ENCODE data around the gene ADAT3. TPM values are rescaled to one million over a fixed set of nuclear protein-coding genes. Genes with fewer than 3 reads are reported as not detected.
"Not testable (repeated sequence)": the region's sequence is repeated elsewhere in the genome, so short reads cannot be mapped to it uniquely, and the experiment has no call there.

Gene ADAT3
- total RNA-seq, 1 experiment from 2014 or later = 6.9 TPM

- POLR2A ChIA-PET = interaction anchor here (0.6 to 3.3 kb wide), 16 partner anchors 9 to 364 kb away, joined by 3 to 35 read pairs (median 4); partner anchors contain the start of genes ABHD17A and TCF3
- intact Hi-C loops (cut with micrococcal nuclease) = loop anchor here (5.0 kb wide), 1 partner anchor 33 kb away; the partner anchor contains the start of genes ADAT3 and SCAMP4
- BruUV-seq (replicated peaks) = no TSS peak
These were observed 30.5 kb upstream of the ADAT3 start for GRCh38 chr19:1874554-1875185.

DNA sequence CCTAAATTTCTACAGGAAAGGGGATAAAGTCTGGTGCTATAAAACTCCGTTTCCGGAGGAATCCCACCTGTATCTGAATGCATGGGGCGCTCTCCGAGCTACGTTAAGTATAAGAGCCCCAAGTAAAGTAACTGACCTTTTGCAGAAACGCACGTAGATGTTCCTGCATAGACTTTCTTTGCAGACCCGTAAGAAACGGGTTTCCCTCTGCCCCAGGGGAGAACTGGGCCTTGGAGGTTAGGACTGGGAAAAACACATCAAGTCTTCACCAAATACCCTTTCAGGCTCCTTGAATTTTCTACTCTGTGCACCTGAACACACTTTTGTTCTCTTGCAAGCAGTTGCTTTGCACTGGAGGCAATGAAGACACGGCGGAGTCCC is 29.9 kb upstream of the ADAT3 start:
- intact Hi-C loops (cut with micrococcal nuclease); H3K4me1 Mint-ChIP-seq (ENCODE audit: insufficient read depth, unreplicated experiment); H3K27me3 Mint-ChIP-seq (ENCODE audit: insufficient read depth, unreplicated experiment); H3K9me3 Mint-ChIP-seq (ENCODE audit: unreplicated experiment); BruUV-seq (replicated peaks): not testable (repeated sequence)
- Mint-ChIP-seq H3K36me3 (ENCODE audit: insufficient read depth, unreplicated experiment) (peaks cover 20% of the 10 kb centered on the region), H3K4me3 (ENCODE audit: unreplicated experiment) (peak overlapping the region; percentile 99), H3K27ac (ENCODE audit: low read depth, unreplicated experiment) (peak overlapping the region; percentile 91)
- ChIA-PET POLR2A (interaction anchor here (0.7 to 3.3 kb wide), 14 partner anchors 9 to 364 kb away, joined by 3 to 35 read pairs (median 4); partner anchors contain the start of genes ABHD17A and TCF3), CTCF (interaction anchor here (0.6 to 2.0 kb wide), 6 partner anchors 9 to 54 kb away, joined by 3 to 11 read pairs (median 4); no protein-coding TSS in a partner anchor)
- DNase-seq (ENCODE audit: unreplicated experiment) = peak; percentile 25

More at GRCh38 chr19:1874554-1875185, 30.5 kb upstream of the ADAT3 start:
- Mint-ChIP-seq H3K27me3 (ENCODE audit: insufficient read depth, unreplicated experiment) (no peaks in the 10 kb centered on the region), H3K4me3 (ENCODE audit: unreplicated experiment) (peak overlapping the region; percentile 99), H3K4me1 (ENCODE audit: insufficient read depth, unreplicated experiment) (peaks cover 7% of the 10 kb centered on the region), H3K27ac (ENCODE audit: low read depth, unreplicated experiment) (peak overlapping the region; percentile 91), H3K9me3 (ENCODE audit: unreplicated experiment) (no peaks in the 10 kb centered on the region), H3K36me3 (ENCODE audit: insufficient read depth, unreplicated experiment) (peaks cover 23% of the 10 kb centered on the region)
- no peak for TF ChIP-seq CTCF (IDR thresholded peaks at IDR 0.05; ENCODE audit: unreplicated experiment)
- CTCF ChIA-PET = interaction anchor here (0.6 to 2.0 kb wide), 6 partner anchors 9 to 55 kb away, joined by 3 to 11 read pairs (median 4); no protein-coding TSS in a partner anchor
- DNase-seq (ENCODE audit: unreplicated experiment) = peak; percentile 38

DNA sequence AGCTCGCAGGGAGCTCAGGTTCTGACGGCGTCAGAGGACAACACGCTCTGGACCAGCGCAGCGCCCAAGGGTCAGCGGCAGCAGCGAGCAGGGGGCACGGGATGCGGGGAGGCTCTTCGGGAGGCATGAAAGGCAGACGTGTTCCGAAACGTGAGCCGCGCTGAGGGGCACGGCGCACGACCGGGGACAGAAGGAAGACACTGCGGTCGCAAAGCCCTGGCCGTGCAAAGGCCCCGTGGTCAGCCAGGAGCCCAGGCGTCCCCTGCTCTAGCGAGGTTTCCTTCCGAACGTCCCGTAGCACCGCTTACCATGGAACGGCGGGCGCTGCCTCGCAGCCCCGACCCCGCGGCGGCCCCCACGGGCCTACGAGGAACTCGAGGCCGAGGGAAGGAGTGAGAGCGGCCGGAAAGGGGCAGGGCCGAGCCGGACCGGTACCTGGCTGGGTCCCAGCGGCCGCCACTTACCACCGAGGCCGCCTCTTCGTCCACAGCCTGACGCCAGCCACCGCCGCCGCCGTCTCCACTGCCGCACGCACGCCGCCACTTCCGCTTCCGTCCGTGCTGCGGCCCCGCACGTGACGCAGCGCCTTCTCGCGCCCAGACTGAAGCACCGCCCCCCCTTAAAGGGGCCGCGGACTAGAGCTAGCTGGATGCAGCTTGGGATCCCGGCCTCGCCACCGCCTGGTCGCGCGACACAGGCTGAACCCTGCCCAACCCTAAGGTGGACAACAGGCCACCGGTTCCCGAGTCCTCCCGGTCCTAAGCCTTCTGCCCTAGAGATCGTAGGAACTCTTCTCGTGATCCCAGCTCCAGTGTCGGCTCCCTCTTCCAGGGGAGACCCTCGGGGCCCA is 29.3 kb upstream of the ADAT3 start:
- TSS peak; percentile 60 for BruUV-seq (replicated peaks)
- no peak for TF ChIP-seq CTCF (IDR thresholded peaks at IDR 0.05; ENCODE audit: unreplicated experiment)
- Mint-ChIP-seq H3K36me3 (ENCODE audit: insufficient read depth, unreplicated experiment) (peaks cover 16% of the 10 kb centered on the region), H3K27me3 (ENCODE audit: insufficient read depth, unreplicated experiment) (no peaks in the 10 kb centered on the region), H3K4me1 (ENCODE audit: insufficient read depth, unreplicated experiment) (peaks cover 7% of the 10 kb centered on the region), H3K27ac (ENCODE audit: low read depth, unreplicated experiment) (peak overlapping the region; percentile 91), H3K9me3 (ENCODE audit: unreplicated experiment) (no peaks in the 10 kb centered on the region), H3K4me3 (ENCODE audit: unreplicated experiment) (peak overlapping the region; percentile 99)
- DNase-seq (ENCODE audit: unreplicated experiment) = peak; percentile 91
- POLR2A ChIA-PET = interaction anchor here (0.6 to 3.3 kb wide), 20 partner anchors 9 to 850 kb away, joined by 3 to 35 read pairs (median 4); partner anchors contain the start of genes ABHD17A and CNN2
- intact Hi-C loops (cut with micrococcal nuclease) = no loop called here
- CTCF ChIA-PET = interaction anchor here (0.6 to 2.0 kb wide), 6 partner anchors 10 to 94 kb away, joined by 3 to 11 read pairs (median 4); no protein-coding TSS in a partner anchor

- H3K4me1 Mint-ChIP-seq (ENCODE audit: insufficient read depth, unreplicated experiment); BruUV-seq (replicated peaks); intact Hi-C loops (cut with micrococcal nuclease); DNase-seq (ENCODE audit: unreplicated experiment); H3K9me3 Mint-ChIP-seq (ENCODE audit: unreplicated experiment); H3K27me3 Mint-ChIP-seq (ENCODE audit: insufficient read depth, unreplicated experiment): not testable (repeated sequence)
- ChIA-PET CTCF (interaction anchor here (0.7 to 2.0 kb wide), 2 partner anchors 12 to 95 kb away, joined by 3 to 10 read pairs; no protein-coding TSS in a partner anchor), POLR2A (interaction anchor here (0.6 to 3.3 kb wide), 13 partner anchors 8 to 851 kb away, joined by 3 to 35 read pairs (median 4); partner anchors contain the start of genes ABHD17A and CNN2)
- Mint-ChIP-seq H3K27ac (ENCODE audit: low read depth, unreplicated experiment) (peak overlapping the region; percentile 91), H3K36me3 (ENCODE audit: insufficient read depth, unreplicated experiment) (peaks cover 11% of the 10 kb centered on the region), H3K4me3 (ENCODE audit: unreplicated experiment) (peak overlapping the region; percentile 99)
These were observed 28.5 kb upstream of the ADAT3 start for GRCh38 chr19:1876496-1877279.

DNA sequence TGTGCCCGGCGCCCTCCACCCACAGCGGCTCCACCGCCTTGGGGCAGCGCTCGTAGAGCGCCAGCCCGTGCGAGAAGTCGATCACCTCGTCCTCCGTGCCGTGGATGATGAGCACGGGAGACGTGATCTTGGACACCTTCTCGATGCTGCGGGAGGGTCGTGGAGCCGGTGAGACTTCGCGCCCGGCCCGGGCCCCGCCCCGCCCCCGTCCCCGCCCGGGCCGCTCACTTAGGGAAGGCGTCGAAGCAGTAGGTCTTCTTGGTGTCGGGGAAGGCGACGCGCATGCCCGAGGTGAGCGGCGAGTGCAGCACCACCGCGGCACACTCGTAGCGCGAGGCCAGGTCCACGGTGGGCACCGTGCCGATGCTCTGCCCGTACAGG is 27.9 kb upstream of the ADAT3 start:
- CTCF ChIA-PET; H3K4me3 Mint-ChIP-seq (ENCODE audit: unreplicated experiment); H3K9me3 Mint-ChIP-seq (ENCODE audit: unreplicated experiment); intact Hi-C loops (cut with micrococcal nuclease); H3K27me3 Mint-ChIP-seq (ENCODE audit: insufficient read depth, unreplicated experiment); H3K27ac Mint-ChIP-seq (ENCODE audit: low read depth, unreplicated experiment); DNase-seq (ENCODE audit: unreplicated experiment); BruUV-seq (replicated peaks); H3K4me1 Mint-ChIP-seq (ENCODE audit: insufficient read depth, unreplicated experiment): not testable (repeated sequence)
- peaks cover 11% of the 10 kb centered on the region for H3K36me3 Mint-ChIP-seq (ENCODE audit: insufficient read depth, unreplicated experiment)
- POLR2A ChIA-PET = interaction anchor here (3.2 kb wide), 2 partner anchors 8 to 22 kb away, joined by 10 to 35 read pairs; partner anchors contain the start of gene ABHD17A

- CTCF ChIA-PET; H3K27me3 Mint-ChIP-seq (ENCODE audit: insufficient read depth, unreplicated experiment); BruUV-seq (replicated peaks); POLR2A ChIA-PET; H3K4me3 Mint-ChIP-seq (ENCODE audit: unreplicated experiment); H3K36me3 Mint-ChIP-seq (ENCODE audit: insufficient read depth, unreplicated experiment); H3K9me3 Mint-ChIP-seq (ENCODE audit: unreplicated experiment); intact Hi-C loops (cut with micrococcal nuclease); DNase-seq (ENCODE audit: unreplicated experiment): not testable (repeated sequence)
- Mint-ChIP-seq H3K27ac (ENCODE audit: low read depth, unreplicated experiment) (peak overlapping the region; percentile 59), H3K4me1 (ENCODE audit: insufficient read depth, unreplicated experiment) (peaks cover 20% of the 10 kb centered on the region)
These were observed 26.6 kb upstream of the ADAT3 start for GRCh38 chr19:1878583-1878982.

- intact Hi-C loops (cut with micrococcal nuclease); BruUV-seq (replicated peaks); H3K27me3 Mint-ChIP-seq (ENCODE audit: insufficient read depth, unreplicated experiment); H3K36me3 Mint-ChIP-seq (ENCODE audit: insufficient read depth, unreplicated experiment); DNase-seq (ENCODE audit: unreplicated experiment); H3K9me3 Mint-ChIP-seq (ENCODE audit: unreplicated experiment); POLR2A ChIA-PET; H3K4me3 Mint-ChIP-seq (ENCODE audit: unreplicated experiment); H3K27ac Mint-ChIP-seq (ENCODE audit: low read depth, unreplicated experiment): not testable (repeated sequence)
- H3K4me1 Mint-ChIP-seq (ENCODE audit: insufficient read depth, unreplicated experiment) = peaks cover 22% of the 10 kb centered on the region
- CTCF ChIA-PET = interaction anchor here (0.6 kb wide), 1 partner anchor 31 kb away, joined by 3 read pairs; no protein-coding TSS in a partner anchor
These were observed 25.2 kb upstream of the ADAT3 start for GRCh38 chr19:1879982-1880381.
